ENCODE measurements around the gene TMEM9.

DNA sequence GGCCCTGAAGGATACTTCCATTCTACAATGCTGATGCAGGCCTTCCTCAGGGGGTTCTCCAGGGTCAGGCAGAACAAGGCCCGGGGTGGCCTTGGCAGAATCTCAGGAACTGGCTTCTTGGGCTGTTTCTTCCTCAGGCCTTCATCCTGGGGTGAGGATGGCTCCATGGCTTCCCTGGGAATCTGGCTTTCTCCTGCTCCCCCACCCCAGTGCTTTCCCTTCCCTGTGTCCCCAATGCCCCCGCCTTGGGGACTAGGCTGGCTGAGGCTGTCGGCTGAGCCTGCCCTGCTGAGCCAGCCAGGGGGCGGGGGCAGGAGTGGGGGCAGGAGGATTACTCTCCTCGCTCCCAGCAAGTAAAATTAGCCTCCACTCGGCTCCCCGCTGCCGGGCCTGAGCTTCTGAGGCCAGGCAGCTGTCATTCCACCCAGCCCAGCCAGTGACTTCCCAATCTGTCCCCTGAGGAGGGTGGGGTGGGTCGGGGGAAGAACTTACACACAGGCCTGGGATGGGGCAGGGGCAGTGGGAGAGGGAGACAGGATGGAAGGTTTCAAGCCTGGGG lies 42.0 kb downstream of the TMEM9 start, which contains the start of gene CACNA1S:
- no peak for TF ChIP-seq POLR2A (IDR thresholded peaks at IDR 0.05)
- TF ChIP-seq, protein P1, sequence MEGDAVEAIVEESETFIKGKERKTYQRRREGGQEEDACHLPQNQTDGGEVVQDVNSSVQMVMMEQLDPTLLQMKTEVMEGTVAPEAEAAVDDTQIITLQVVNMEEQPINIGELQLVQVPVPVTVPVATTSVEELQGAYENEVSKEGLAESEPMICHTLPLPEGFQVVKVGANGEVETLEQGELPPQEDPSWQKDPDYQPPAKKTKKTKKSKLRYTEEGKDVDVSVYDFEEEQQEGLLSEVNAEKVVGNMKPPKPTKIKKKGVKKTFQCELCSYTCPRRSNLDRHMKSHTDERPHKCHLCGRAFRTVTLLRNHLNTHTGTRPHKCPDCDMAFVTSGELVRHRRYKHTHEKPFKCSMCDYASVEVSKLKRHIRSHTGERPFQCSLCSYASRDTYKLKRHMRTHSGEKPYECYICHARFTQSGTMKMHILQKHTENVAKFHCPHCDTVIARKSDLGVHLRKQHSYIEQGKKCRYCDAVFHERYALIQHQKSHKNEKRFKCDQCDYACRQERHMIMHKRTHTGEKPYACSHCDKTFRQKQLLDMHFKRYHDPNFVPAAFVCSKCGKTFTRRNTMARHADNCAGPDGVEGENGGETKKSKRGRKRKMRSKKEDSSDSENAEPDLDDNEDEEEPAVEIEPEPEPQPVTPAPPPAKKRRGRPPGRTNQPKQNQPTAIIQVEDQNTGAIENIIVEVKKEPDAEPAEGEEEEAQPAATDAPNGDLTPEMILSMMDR (IDR thresholded peaks at IDR 0.05) = no peak
